ENCODE results near the gene COPS6.

COPS6 gene

GRCh38 chr7:100107125-100107737, 18.5 kb downstream of the COPS6 start:
- POLR2A ChIA-PET: no interaction called here
- Histone ChIP-seq H3K9me3 (ENCODE audit: control insufficient read depth, insufficient read depth, low read depth, low read length) (no peaks in the 10 kb centered on the region), H3K27ac (ENCODE audit: extremely low read depth, low read depth, low read length) (no peak overlapping the region), H3K36me3 (ENCODE audit: control insufficient read depth in 2 of 2, insufficient read depth in 1 of 2, low read length in 2 of 2) (peaks cover 21 to 75% of the 10 kb centered on the region in 2 experiments), H3K4me1 (ENCODE audit: control insufficient read depth, insufficient read depth, low read length) (no peaks in the 10 kb centered on the region), H3K4me3 (ENCODE audit: low read depth, low read length) (no peak overlapping the region)
- TF ChIP-seq ZNF677 (tag by site-specific recombination; IDR thresholded peaks at IDR 0.05) (no peak), ZNF16 (tag by site-specific recombination; IDR thresholded peaks at IDR 0.05; ENCODE audit: low read depth) (no peak), ZNF555 (tag by site-specific recombination; conservative IDR thresholded peaks at IDR 0.05) (no peak), ZBTB26 (tag by site-specific recombination; optimal IDR thresholded peaks at IDR 0.05) (no peak), ZNF132 (tag by site-specific recombination; IDR thresholded peaks at IDR 0.05; ENCODE audit: borderline replicate concordance) (no peak), ZFP3 (tag by site-specific recombination; IDR thresholded peaks at IDR 0.05; ENCODE audit: low read depth) (no peak), ZNF513 (tag by site-specific recombination; IDR thresholded peaks at IDR 0.05) (no peak), ZNF747 (tag by site-specific recombination; IDR thresholded peaks at IDR 0.05) (no peak), ZNF600 (tag by site-specific recombination; IDR thresholded peaks at IDR 0.05) (no peak), ZNF146 (tag by site-specific recombination; IDR thresholded peaks at IDR 0.05) (no peak), ZNF596 (tag by site-specific recombination; IDR thresholded peaks at IDR 0.05) (no peak), WT1 (tag by site-specific recombination; IDR thresholded peaks at IDR 0.05) (no peak), TSHZ1 (tag by site-specific recombination; IDR thresholded peaks at IDR 0.05; ENCODE audit: borderline replicate concordance) (no peak), ZSCAN30 (tag by site-specific recombination; IDR thresholded peaks at IDR 0.05) (no peak), ZNF292 (tag by site-specific recombination; IDR thresholded peaks at IDR 0.05; ENCODE audit: borderline replicate concordance, low read depth) (no peak)
- CTCF ChIA-PET: no interaction called here

- Histone ChIP-seq H3K9me3 (ENCODE audit: control insufficient read depth, insufficient read depth, low read depth, low read length) (no peaks in the 10 kb centered on the region), H3K36me3 (ENCODE audit: control insufficient read depth in 2 of 2, insufficient read depth in 1 of 2, low read length in 2 of 2) (peaks cover 27 to 79% of the 10 kb centered on the region in 2 experiments), H3K4me3 (ENCODE audit: low read depth, low read length) (no peak overlapping the region), H3K4me1 (ENCODE audit: control insufficient read depth, insufficient read depth, low read length) (no peaks in the 10 kb centered on the region), H3K27ac (ENCODE audit: extremely low read depth, low read depth, low read length) (no peak overlapping the region)
- ChIA-PET POLR2A (no interaction called here), CTCF (interaction anchor here (0.5 kb wide), 1 partner anchor 22 kb away, joined by 4 read pairs; no protein-coding TSS in a partner anchor)
- no peak for TF ChIP-seq AEBP2 (tag by site-specific recombination; IDR thresholded peaks at IDR 0.05; ENCODE audit: borderline replicate concordance)
- 0 out of 2 replicates have a peak, but pooled peaks have one; percentile 16 for TF ChIP-seq PRDM10 (tag by site-specific recombination; IDR thresholded peaks at IDR 0.05)
Observed at GRCh38 chr7:100107890-100108289, 19.1 kb downstream of the COPS6 start.

Measured in HEK293 (cell line).